IPS DF 4.7 (cell line): ENCODE data around the gene PTPRD.
"Not testable (repeated sequence)": the region's sequence is repeated elsewhere in the genome, so short reads cannot be mapped to it uniquely, and the experiment has no call there.

ENCODE experiments used
- DNase-seq: peaks from one replicate; pipeline ENCODE4 v3.0.0-alpha.2; 2013; ENCODE audit warnings: low spot score; ENCODE audit errors: extremely low read depth

The PTPRD gene

DNA sequence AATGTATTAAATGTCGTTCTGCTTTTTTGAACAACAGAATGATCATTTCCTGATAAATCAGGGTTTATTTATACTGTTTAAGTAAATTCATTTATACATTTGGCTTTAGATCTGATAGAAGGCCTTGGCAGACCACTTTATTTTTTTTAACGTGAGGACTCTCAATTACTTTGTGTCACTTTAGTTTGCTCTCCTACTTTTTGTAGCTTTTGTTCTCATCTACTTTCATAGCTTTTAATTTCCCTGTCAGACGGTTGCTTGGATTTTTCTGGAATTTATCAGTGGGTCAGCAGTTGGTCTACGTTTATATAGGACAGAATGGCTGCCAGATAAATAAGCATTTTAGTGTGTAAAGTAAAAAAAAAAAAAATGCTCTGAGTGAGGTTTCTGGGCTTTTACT, 1910.9 kb downstream of the PTPRD start:
- no peak for DNase-seq

DNA sequence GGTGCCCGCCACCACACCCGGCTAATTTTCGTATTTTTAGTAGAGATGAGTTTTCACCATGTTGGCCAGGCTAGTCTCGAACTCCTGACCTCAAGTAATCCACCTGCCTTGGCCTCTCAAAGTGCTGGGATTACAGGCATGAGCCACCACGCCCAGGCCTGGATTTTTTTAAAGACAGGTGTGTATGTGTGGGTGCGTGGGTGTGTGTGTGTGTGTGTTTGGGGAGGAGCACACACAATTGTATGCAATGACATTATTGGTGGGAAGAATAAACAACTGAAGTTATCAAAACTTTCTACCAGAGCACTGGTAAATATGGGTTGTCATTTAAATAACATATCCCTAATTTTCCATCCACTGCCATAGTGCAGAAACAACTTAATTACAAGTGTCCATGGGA, 1915.2 kb downstream of the PTPRD start:
- DNase-seq = not testable (repeated sequence)

- no peak for DNase-seq
These were observed 1916.3 kb downstream of the PTPRD start for GRCh38 chr9:8696516-8696915.

- no peak for DNase-seq
These were observed 1917.7 kb downstream of the PTPRD start for GRCh38 chr9:8694983-8695588.

GRCh38 chr9:8693464-8693863, 1919.3 kb downstream of the PTPRD start:
- DNase-seq = no peak

DNA sequence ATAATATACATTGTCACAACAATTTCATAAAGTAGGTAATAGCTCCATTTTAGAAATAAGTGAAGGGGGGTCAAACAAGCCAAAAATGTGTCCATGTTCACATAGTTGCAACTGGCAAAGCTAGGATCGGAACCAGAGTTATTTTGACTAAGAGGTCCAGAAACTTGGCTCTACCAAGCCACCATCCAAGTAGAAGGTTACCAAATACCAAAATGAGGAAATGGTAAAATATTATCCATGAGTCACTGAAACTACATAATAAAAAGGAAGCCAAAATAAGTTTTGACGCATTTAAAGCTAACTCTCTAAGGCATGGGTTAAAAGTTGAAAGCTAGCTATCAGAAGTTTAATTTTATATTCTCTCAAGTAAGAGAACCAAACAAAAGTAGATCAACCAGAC, 1926.3 kb downstream of the PTPRD start:
- no peak for DNase-seq

- DNase-seq = no peak
These were observed 1927.0 kb downstream of the PTPRD start for GRCh38 chr9:8685825-8686224.

DNA sequence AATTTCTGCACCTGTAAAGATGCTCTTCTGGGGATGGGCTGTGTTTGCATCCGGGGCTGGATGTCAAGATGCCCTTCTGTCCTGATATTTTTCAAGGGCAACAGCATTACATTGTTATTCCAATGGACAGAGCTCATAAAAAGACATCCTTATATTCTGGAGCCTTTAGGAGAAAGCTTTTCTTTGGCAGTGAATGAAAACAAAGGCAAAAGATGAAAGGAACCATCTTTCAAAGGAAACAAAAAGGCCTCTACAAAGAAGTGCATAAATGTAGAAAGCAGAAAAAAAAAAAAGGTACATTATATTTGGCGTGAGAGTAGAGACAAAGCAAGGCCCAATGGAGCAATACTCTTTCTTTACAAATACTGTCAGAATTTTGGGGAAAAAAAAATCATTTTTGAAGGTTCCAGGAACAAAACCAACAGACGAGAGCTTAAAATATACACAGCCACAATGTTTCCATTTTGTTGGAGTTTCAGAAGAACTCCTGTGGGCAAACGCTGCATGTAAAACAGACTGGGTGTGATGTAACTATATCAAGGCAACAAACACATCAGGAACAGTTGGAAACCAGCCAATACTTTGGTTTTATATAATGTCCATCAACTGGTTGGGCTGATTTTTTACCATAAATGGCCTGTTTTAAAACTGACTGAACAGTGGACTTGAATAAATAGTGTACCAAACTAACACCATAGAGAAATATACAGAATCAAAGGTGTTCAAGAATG, 1927.7 kb downstream of the PTPRD start:
- no peak for DNase-seq

- DNase-seq = no peak
These were observed 1929.3 kb downstream of the PTPRD start for GRCh38 chr9:8683496-8683895.

DNA sequence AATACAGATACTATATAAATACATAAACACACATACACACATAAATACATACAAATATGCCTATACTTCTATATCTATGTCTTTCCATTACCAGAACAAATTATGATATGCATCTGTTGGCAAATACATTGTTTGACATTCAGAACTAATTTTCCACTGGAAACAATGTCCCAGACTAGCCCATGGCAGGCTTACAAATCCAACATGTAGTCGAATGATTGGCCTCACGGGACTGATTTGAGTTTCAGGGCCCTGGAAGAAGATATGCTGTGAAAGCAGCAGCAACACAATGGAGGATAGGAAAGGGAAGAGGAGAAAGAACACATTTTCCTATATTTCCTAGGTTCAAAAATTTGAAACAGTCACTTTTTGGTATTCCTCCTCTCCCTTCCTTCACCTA, 1932.1 kb downstream of the PTPRD start:
- no peak for DNase-seq

DNA sequence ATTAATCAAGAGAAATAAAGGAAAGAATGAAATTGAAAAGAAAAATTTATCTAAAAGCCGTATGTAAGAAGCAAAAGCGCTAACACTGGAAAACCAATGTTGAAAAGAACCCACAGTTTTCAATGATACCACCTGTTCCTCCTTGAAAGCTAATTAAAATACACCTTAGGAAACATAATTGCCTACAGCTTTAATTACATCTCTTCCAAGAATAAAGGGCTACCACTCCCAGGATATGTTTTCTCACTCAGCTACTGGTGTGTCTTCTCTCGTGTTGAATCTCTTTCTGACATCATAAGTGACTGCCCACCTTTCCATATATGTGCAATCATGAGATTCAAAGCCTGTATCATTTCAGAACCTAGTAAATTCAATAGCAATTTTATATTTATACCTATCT, 1932.6 kb downstream of the PTPRD start:
- no peak for DNase-seq

DNA sequence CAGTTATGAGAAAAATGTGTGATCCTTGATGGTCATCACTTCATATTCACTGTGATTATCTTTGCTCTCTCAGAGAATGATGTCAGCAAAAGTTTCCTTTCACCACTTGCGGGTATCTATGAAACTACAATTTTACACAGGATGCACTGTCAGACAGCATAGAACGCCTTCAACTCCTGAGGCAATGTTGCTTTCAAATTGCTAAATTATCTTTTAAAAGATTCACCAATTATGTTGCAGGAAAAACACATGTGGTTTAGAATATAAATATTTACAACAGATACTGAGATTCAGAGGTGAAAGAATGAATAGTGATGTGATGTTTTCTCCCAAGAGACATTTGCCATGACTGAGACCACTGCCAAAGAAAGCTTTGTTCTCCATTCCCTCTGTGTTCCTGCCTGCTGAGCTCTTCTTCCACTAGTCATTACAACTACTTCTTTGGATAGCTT, 1933.4 kb downstream of the PTPRD start:
- DNase-seq = no peak

DNA sequence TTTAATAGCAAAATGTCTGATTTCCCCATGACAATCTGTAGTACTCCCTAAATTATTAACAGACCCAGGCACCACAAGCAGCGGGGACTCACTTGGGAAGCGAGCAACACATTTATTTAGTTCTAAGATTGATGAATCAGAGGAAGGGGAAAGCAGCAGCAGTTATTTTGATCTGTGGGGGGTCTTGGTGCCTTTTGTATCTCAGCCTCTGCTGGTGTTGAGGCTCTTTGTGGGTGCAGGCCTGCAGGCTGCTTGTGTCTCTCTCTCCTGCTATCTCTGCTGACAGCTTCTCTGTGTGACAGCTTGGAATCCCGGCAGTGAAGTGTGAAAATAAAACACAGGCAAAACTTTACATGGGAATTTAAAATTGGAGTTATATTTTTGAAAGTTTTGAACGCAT, 1935.1 kb downstream of the PTPRD start:
- no peak for DNase-seq

GRCh38 chr9:8674536-8674935, 1938.3 kb downstream of the PTPRD start:
- no peak for DNase-seq

GRCh38 chr9:8673830-8674229, 1939.0 kb downstream of the PTPRD start:
- no peak for DNase-seq

DNA sequence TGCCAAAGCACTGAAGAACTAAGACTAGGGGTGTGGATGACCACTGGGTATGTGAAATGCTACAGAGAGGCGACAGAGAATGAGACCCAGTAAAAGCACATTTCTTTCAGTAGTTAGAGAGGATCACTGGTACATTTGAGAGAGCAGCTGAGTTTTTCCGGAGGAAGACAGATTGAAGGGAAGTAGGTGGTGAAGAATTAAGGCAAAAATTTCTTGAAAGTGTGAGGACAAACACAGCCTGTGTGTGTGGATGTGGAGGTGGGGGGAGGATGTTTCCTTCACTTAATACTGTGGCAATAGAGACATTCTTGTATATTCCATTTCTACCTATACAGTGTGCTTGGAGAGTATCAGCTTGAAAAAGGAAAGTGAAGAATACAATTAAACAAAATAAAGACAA, 1942.1 kb downstream of the PTPRD start:
- DNase-seq = no peak

GRCh38 chr9:8668751-8669150, 1944.1 kb downstream of the PTPRD start:
- DNase-seq = no peak

- DNase-seq = no peak
These were observed 1944.6 kb downstream of the PTPRD start for GRCh38 chr9:8668231-8668630.

- no peak for DNase-seq
These were observed 1946.7 kb downstream of the PTPRD start for GRCh38 chr9:8666060-8666459.

- no peak for DNase-seq
These were observed 1952.4 kb downstream of the PTPRD start for GRCh38 chr9:8660383-8660782.

- no peak for DNase-seq
These were observed 1953.7 kb downstream of the PTPRD start for GRCh38 chr9:8659108-8659507.

GRCh38 chr9:8655071-8655470, 1957.7 kb downstream of the PTPRD start:
- no peak for DNase-seq

DNA sequence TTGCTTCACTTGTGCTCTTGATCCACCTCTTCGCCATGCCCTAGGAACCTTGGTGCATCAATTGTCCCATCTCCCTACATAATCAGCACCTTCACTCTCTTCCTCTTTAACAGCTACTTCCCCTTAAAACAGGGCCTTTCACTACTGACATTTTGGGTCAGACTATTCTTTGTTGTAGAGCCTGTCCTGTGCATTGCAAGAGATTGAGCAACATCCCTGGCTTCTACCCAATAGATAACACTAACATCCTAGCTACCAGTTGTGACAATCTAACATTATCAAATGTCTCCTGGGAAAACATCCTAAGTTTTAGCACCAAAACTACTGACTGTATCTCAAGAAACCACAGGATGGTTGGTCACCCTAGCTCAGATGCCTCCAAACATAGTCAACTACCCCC, 1958.9 kb downstream of the PTPRD start:
- no peak for DNase-seq
